Esophagus muscularis mucosa (tissue), 4 donors: ENCODE results near the gene MUC21.
"Not testable (repeated sequence)": the region's sequence is repeated elsewhere in the genome, so short reads cannot be mapped to it uniquely, and the experiment has no call there.

Experiments used
- EP300 ChIP-seq: sonication (generic); formaldehyde crosslinking; IDR thresholded peaks from one replicate; pipeline ENCODE4 v1.6.1; 2017; ENCODE audit warnings: antibody characterized with exemption
- POLR2A ChIP-seq: fragments of 450-650 bp; IDR thresholded peaks from one replicate; pipeline ENCODE4 v1.6.1; 2017; ENCODE audit warnings: antibody characterized with exemption, moderate library complexity, mild to moderate bottlenecking, low read depth
- TF ChIP-seq, protein P1 (sequence below), 3 experiments: fragments of 200-600 bp in 2 of 3; fragments of 450-650 bp in 1 of 3; sonication (generic) in 2 of 3; IDR thresholded peaks; one replicate each; pipeline ENCODE4 v1.5.1; 2017 to 2019; ENCODE audit warnings: antibody characterized with exemption in 3 of 3, mild to moderate bottlenecking in 2 of 3, moderate library complexity in 1 of 3

GRCh38 chr6:30969171-30969570 is 14.3 kb upstream of the MUC21 start:
- TF ChIP-seq, protein P1, sequence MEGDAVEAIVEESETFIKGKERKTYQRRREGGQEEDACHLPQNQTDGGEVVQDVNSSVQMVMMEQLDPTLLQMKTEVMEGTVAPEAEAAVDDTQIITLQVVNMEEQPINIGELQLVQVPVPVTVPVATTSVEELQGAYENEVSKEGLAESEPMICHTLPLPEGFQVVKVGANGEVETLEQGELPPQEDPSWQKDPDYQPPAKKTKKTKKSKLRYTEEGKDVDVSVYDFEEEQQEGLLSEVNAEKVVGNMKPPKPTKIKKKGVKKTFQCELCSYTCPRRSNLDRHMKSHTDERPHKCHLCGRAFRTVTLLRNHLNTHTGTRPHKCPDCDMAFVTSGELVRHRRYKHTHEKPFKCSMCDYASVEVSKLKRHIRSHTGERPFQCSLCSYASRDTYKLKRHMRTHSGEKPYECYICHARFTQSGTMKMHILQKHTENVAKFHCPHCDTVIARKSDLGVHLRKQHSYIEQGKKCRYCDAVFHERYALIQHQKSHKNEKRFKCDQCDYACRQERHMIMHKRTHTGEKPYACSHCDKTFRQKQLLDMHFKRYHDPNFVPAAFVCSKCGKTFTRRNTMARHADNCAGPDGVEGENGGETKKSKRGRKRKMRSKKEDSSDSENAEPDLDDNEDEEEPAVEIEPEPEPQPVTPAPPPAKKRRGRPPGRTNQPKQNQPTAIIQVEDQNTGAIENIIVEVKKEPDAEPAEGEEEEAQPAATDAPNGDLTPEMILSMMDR (IDR thresholded peaks at IDR 0.05): not testable (repeated sequence)
- TF ChIP-seq POLR2A, EP300: not testable (repeated sequence)
